GM23248 (cell line): ENCODE data around the gene UCK2. TPM values are rescaled to one million over a fixed set of nuclear protein-coding genes. Genes with fewer than 3 reads are reported as not detected.

ENCODE experiments used
- DNase-seq: peaks from one replicate; pipeline ENCODE4 v3.0.0-alpha.2; 2015
- H2AFZ ChIP-seq: fragments of 200-600 bp; sonication (generic); 2 replicates; pipeline ENCODE4 v1.6.1; 2016; ENCODE audit warnings: antibody characterized with exemption
- H3F3A ChIP-seq: fragments of 200-600 bp; sonication (generic); 2 replicates; pipeline ENCODE4 v1.6.1; 2016; ENCODE audit warnings: mild to moderate bottlenecking, antibody characterized with exemption, mixed run types; ENCODE audit not compliant: insufficient read depth
- H3K27ac ChIP-seq: fragments of 200-600 bp; sonication (generic); 2 replicates; pipeline ENCODE4 v1.5.1; 2016; ENCODE audit warnings: mild to moderate bottlenecking
- H3K27me3 ChIP-seq: fragments of 200-600 bp; sonication (generic); replicated peaks from 2 replicates; pipeline ENCODE4 v1.6.1; 2016; ENCODE audit warnings: mild to moderate bottlenecking; ENCODE audit not compliant: insufficient read depth
- H3K36me3 ChIP-seq: fragments of 200-600 bp; sonication (generic); 2 replicates; pipeline ENCODE4 v1.6.1; 2016; ENCODE audit warnings: low read depth, mild to moderate bottlenecking
- H3K4me1 ChIP-seq: fragments of 200-600 bp; sonication (generic); 2 replicates; pipeline ENCODE4 v1.6.1; 2016; ENCODE audit warnings: mild to moderate bottlenecking; ENCODE audit not compliant: insufficient read depth
- H3K4me2 ChIP-seq: fragments of 200-600 bp; sonication (generic); one replicate; pipeline ENCODE4 v1.6.1; 2016; ENCODE audit warnings: mild to moderate bottlenecking; ENCODE audit not compliant: unreplicated experiment
- H3K4me3 ChIP-seq: fragments of 200-600 bp; sonication (generic); 2 replicates; pipeline ENCODE4 v1.5.1; 2016; ENCODE audit warnings: mild to moderate bottlenecking
- H3K79me2 ChIP-seq: fragments of 200-600 bp; sonication (generic); 2 replicates; pipeline ENCODE4 v1.6.1; 2016; ENCODE audit warnings: mild to moderate bottlenecking; ENCODE audit not compliant: insufficient read depth
- H3K9ac ChIP-seq: fragments of 200-600 bp; sonication (generic); 2 replicates; pipeline ENCODE4 v1.6.1; 2016; ENCODE audit warnings: mild to moderate bottlenecking
- H3K9me2 ChIP-seq: fragments of 200-600 bp; sonication (generic); 2 replicates; pipeline ENCODE4 v1.6.1; 2016; ENCODE audit warnings: mixed run types, mild to moderate bottlenecking, moderate library complexity; ENCODE audit not compliant: insufficient read depth
- H3K9me3 ChIP-seq: fragments of 200-600 bp; sonication (generic); one replicate; pipeline ENCODE4 v1.6.1; 2017; ENCODE audit warnings: low read depth
- H4K20me1 ChIP-seq: fragments of 200-600 bp; sonication (generic); 2 replicates; pipeline ENCODE4 v1.6.0; 2016; ENCODE audit not compliant: insufficient read depth
- EZH2 ChIP-seq: fragments of 200-600 bp; sonication (generic); IDR thresholded peaks from 2 replicates; pipeline ENCODE4 v1.6.1; 2018; ENCODE audit warnings: antibody characterized with exemption, mild to moderate bottlenecking; ENCODE audit not compliant: insufficient read depth, poor library complexity, severe bottlenecking
- EZH2phosphoT487 ChIP-seq: fragments of 200-600 bp; sonication (generic); IDR thresholded peaks from 2 replicates; pipeline ENCODE4 v1.6.1; 2018; ENCODE audit warnings: antibody characterized with exemption, moderate library complexity, mild to moderate bottlenecking, low read depth; ENCODE audit not compliant: insufficient read depth
- WGBS, 2 experiments: methylation state at CpG; one replicate each; pipeline ENCODE4 v1.1.6; 2015 to 2017; ENCODE audit warnings: low lambda C conversion rate in 2 of 2, low coverage in 1 of 2; ENCODE audit errors: missing lambda C conversion rate in 2 of 2; 5-methylcytosine and 5-hydroxymethylcytosine counted together
- in situ Hi-C: fragments of 300-500 bp; cut with MboI; formaldehyde crosslinking; loops from 2 replicates; pipeline ENCODE4 v1.15.0; 2020
- polyA plus RNA-seq: library from polyadenylated mRNA; unstranded; fragments of >200 nt; fragmentation: Nextera tagmentation; extraction: Ambion mirVana; gene quantifications from 2 replicates; pipeline ENCODE4 v1.2.1, GENCODE V29; 2016
- total RNA-seq: library from RNA; depleted of rRNA; stranded (reverse); fragments of >200 nt; shearing (Covaris generic); gene quantifications from 2 replicates; pipeline ENCODE4 v1.2.3, GENCODE V29; 2014

Gene UCK2
- total and polyA plus RNA-seq, 2 experiments from 2014 or later: 78.2 to 81.9 TPM

DNA sequence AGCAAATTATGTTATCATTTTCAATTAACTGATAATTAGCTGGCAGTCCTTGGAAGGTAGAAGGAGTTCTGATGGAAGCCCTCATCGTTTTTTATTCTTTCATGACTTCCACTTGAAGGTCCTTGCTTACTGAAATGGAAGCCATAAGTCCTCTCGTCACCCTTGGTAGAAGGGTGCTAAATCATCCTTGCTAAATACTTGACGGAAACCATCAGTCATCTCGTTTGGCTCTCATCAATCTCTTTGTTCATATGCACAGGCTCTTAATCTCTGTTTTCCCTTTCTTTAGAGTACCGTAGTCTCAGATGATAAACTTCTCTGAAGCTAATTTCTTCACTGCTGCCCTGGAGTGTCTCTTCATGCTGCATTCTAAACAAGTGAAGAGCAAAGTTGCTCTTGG lies 34.5 kb downstream of the UCK2 start:
- H3K79me2 ChIP-seq: peaks cover 99% of the 10 kb centered on the region
- H3K9ac ChIP-seq: no peak overlapping the region
- H3K27me3 ChIP-seq: no peaks in the 10 kb centered on the region
- H3K4me1 ChIP-seq: peaks cover 24% of the 10 kb centered on the region
- TF ChIP-seq EZH2phosphoT487 (no peak), EZH2 (no peak)
- peaks cover 5% of the 10 kb centered on the region for H3F3A ChIP-seq
- DNase-seq: no peak
- no peaks in the 10 kb centered on the region for H3K36me3 ChIP-seq
- peaks cover 5% of the 10 kb centered on the region; the same call in 1 of the 2 replicates for H4K20me1 ChIP-seq
- WGBS, 2 experiments: 77% methylated on average over 5 of the region's 5 CpGs
- H3K9me2 ChIP-seq: no peaks in the 10 kb centered on the region
- no peak overlapping the region for H3K4me2 ChIP-seq
- H3K9me3 ChIP-seq: no peaks in the 10 kb centered on the region
- no peak overlapping the region for H3K4me3 ChIP-seq
- H2AFZ ChIP-seq: no peak overlapping the region
- in situ Hi-C loops: no loop called here
- H3K27ac ChIP-seq: no peak overlapping the region

DNA sequence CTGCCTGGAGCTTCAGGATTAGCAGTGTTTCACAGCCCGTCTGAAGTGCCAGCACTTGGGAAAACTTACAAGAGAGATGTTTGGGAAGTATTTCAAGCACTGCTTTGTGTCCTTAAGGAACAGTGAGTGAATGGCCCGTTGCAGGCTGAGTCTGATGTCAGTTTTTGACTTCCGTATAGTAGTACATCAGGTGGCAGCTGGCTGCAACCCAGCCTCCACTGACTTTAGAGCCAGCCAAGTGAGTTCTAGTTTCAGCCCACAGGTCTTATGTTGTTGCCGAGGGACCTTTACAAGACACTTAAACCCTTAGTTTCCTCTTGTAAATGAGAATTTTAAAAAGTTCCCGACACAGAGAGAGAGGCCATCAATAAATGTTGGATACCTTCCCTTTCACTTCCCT lies 35.0 kb downstream of the UCK2 start:
- H3F3A ChIP-seq: no peaks in the 10 kb centered on the region; the same call in none of the 2 replicates
- H3K4me3 ChIP-seq: no peak overlapping the region
- H2AFZ ChIP-seq: no peak overlapping the region
- no peaks in the 10 kb centered on the region for H3K9me3 ChIP-seq
- TF ChIP-seq EZH2: no peak
- no peaks in the 10 kb centered on the region for H3K36me3 ChIP-seq
- no peak for DNase-seq
- in situ Hi-C loops: no loop called here
- H3K4me2 ChIP-seq: no peak overlapping the region
- H3K9me2 ChIP-seq: 0 out of 2 replicates have a peak, but pooled peaks cover under 1% of the 10 kb centered on the region
- peaks cover 19% of the 10 kb centered on the region for H3K4me1 ChIP-seq
- H3K27me3 ChIP-seq: no peaks in the 10 kb centered on the region
- H3K27ac ChIP-seq: no peak overlapping the region
- WGBS, 2 experiments: 52 to 55% methylated on average over 5 of the region's 5 CpGs
- H4K20me1 ChIP-seq: peaks cover 5% of the 10 kb centered on the region; the same call in 1 of the 2 replicates
- peaks cover 99% of the 10 kb centered on the region for H3K79me2 ChIP-seq
- H3K9ac ChIP-seq: no peak overlapping the region

DNA sequence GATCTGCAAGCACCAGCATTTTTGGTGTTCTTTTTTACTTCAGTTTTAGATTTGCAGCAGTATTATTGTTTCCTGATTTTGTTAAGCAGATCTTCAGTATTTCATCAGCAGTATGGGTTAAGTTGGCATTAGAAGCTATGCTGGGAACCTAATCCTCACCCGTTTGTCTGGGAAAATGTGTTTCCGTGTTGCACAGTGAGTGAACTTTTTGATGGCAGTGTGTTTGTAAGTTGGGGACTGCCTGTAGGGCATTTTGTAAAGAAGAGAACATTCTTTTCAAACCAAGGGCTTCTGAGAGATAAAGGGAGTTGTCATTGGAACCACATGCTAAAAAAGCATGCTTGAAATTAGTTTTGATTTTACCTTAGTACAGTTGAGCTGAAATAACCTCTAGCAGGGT lies 35.9 kb downstream of the UCK2 start:
- H3K4me1 ChIP-seq: peaks cover 15% of the 10 kb centered on the region
- H2AFZ ChIP-seq: no peak overlapping the region
- no peaks in the 10 kb centered on the region for H3K27me3 ChIP-seq
- no peak overlapping the region for H3K27ac ChIP-seq
- 0 out of 2 replicates have a peak, but pooled peaks cover 4% of the 10 kb centered on the region for H3K9me2 ChIP-seq
- no peaks in the 10 kb centered on the region; the same call in 1 of the 2 replicates for H3F3A ChIP-seq
- no peak overlapping the region for H3K9ac ChIP-seq
- no peak for TF ChIP-seq EZH2
- TF ChIP-seq EZH2phosphoT487: no peak
- no peak overlapping the region for H3K4me2 ChIP-seq
- H4K20me1 ChIP-seq: peaks cover 5% of the 10 kb centered on the region; the same call in 1 of the 2 replicates
- no peaks in the 10 kb centered on the region for H3K9me3 ChIP-seq
- 32 to 41% methylated on average over 2 of the region's 2 CpGs for WGBS, 2 experiments
- H3K4me3 ChIP-seq: no peak overlapping the region
- in situ Hi-C loops: no loop called here
- no peaks in the 10 kb centered on the region for H3K36me3 ChIP-seq
- DNase-seq: no peak
- peaks cover 99% of the 10 kb centered on the region for H3K79me2 ChIP-seq

DNA sequence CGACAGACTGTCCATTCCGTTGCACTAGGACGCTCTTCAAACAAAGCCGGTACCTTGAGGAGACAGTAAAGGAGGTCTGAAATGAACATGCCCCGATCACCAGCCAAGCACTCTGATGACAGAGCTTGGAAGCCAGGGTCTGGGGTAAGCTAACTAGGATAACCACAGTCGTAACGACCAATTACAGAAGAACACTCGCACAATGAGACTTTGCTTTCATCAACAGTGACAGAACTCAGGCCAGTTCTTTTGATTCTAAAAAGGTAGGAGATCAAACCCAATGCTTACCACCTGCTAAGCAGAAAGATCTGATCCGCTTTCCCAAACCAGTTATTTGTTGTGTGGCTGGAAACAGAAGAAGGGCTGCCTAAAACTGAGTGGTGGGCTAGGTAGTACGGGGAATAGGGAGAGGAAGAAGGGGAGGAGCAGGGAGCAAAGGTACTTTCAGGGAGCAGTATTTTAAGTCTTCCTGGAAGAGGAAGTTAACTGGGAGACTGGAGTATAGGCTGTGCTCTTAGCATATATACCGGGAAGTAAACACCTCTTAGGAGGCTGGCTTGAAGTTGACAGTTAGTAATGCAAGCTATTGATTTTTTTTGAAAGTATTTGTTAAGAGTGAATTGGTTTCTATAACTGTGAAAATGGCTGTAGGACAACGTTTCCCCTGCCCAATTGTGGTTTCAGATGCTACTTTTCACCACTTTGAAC lies 38.4 kb downstream of the UCK2 start:
- Histone ChIP-seq H3K79me2 (peaks cover 99% of the 10 kb centered on the region), H3K9ac (no peak overlapping the region), H3K27me3 (no peaks in the 10 kb centered on the region), H3K9me2 (0 out of 2 replicates have a peak, but pooled peaks cover 4% of the 10 kb centered on the region), H3F3A (no peaks in the 10 kb centered on the region; the same call in 1 of the 2 replicates), H3K36me3 (no peaks in the 10 kb centered on the region), H3K9me3 (no peaks in the 10 kb centered on the region), H3K4me2 (no peak overlapping the region), H2AFZ (no peak overlapping the region), H4K20me1 (peaks cover 5% of the 10 kb centered on the region; the same call in 1 of the 2 replicates), H3K4me3 (no peak overlapping the region), H3K4me1 (peaks cover 5% of the 10 kb centered on the region; the same call in 1 of the 2 replicates), H3K27ac (no peak overlapping the region)
- 90 to 92% methylated on average over 12 of the region's 12 CpGs for WGBS, 2 experiments
- in situ Hi-C loops: no loop called here
- no peak for TF ChIP-seq EZH2
- no peak for TF ChIP-seq EZH2phosphoT487
- DNase-seq: no peak
